ENCODE data around the gene PPIL1. TPM values are rescaled to one million over a fixed set of nuclear protein-coding genes. Genes with fewer than 3 reads are reported as not detected.
A peak's percentile ranks its signal among the peaks of the same experiment; 100 is the strongest.

Gene PPIL1
- 10 to 100 TPM in 2 of 3 donors, 1 to 10 TPM in 1; 7.2 to 14.2 (median 10.5) TPM for total RNA-seq
- long read RNA-seq, donor 1, transcript PPIL1-202 (3 exons, 1,347 nt) = major isoform, 5 of 7 reads
- long read RNA-seq, donor 1, partial matches to known transcripts = 0 of 7 reads
- long read RNA-seq, donor 1, other reads (novel, unspliced or antisense) = 0 of 7 reads
- long read RNA-seq, donor 2, transcript PPIL1-201 (4 exons, 1,739 nt) = major isoform, 9 of 10 reads
- long read RNA-seq, donor 2, partial matches to known transcripts = 1 of 10 reads
- long read RNA-seq, donor 2, other reads (novel, unspliced or antisense) = 0 of 10 reads

- no peaks in the 10 kb centered on the region for H3K36me3 ChIP-seq (ENCODE audit: low read depth)
- peak; percentile 92 for ATAC-seq
- no peak for TF ChIP-seq CTCF (IDR thresholded peaks at IDR 0.05)
- peaks cover 8% of the 10 kb centered on the region for H3K4me1 ChIP-seq (ENCODE audit: low read depth)
- intact Hi-C loops (cut with DNase I, micrococcal nuclease) = no loop called here
- H3K9me3 ChIP-seq = no peaks in the 10 kb centered on the region
- peak; percentile 84 to 87 (median 86) for DNase-seq
- H3K4me3 ChIP-seq = peak within 1 kb of the TSS; percentile 58
Observed at GRCh38 chr6:36874443-36875249, at the start of gene PPIL1. TSS of gene PPIL1 (minus strand) at chr6:36874803. CDS start at chr6:36874772, 31 bp downstream.

- no peaks in the 10 kb centered on the region for H3K36me3 ChIP-seq (ENCODE audit: low read depth)
- peaks cover 11% of the 10 kb centered on the region for H3K4me1 ChIP-seq (ENCODE audit: low read depth)
- DNase-seq (no peak), ATAC-seq (no peak)
- intact Hi-C loops (cut with DNase I, micrococcal nuclease) = no loop called here
- no peak for TF ChIP-seq CTCF (IDR thresholded peaks at IDR 0.05)
- no peak overlapping the region for H3K4me3 ChIP-seq
- no peaks in the 10 kb centered on the region for H3K9me3 ChIP-seq
Observed at GRCh38 chr6:36924131-36924530, 49.5 kb upstream of the PPIL1 start.

GRCh38 chr6:36920546-36920945 is 45.9 kb upstream of the PPIL1 start:
- TF ChIP-seq CTCF (IDR thresholded peaks at IDR 0.05) = no peak
- ATAC-seq = no peak
- Histone ChIP-seq H3K9me3 (no peaks in the 10 kb centered on the region), H3K4me3 (no peak overlapping the region), H3K4me1 (ENCODE audit: low read depth) (no peaks in the 10 kb centered on the region), H3K36me3 (ENCODE audit: low read depth) (no peaks in the 10 kb centered on the region)
- DNase-seq = no peak
- intact Hi-C loops (cut with DNase I, micrococcal nuclease) = no loop called here

GRCh38 chr6:36920049-36920448 is 45.4 kb upstream of the PPIL1 start:
- DNase-seq = no peak
- no peak for TF ChIP-seq CTCF (IDR thresholded peaks at IDR 0.05)
- Histone ChIP-seq H3K4me1 (ENCODE audit: low read depth) (no peaks in the 10 kb centered on the region), H3K9me3 (no peaks in the 10 kb centered on the region), H3K4me3 (no peak overlapping the region), H3K36me3 (ENCODE audit: low read depth) (no peaks in the 10 kb centered on the region)
- peak; percentile 80 for ATAC-seq
- intact Hi-C loops (cut with DNase I, micrococcal nuclease) = no loop called here

GRCh38 chr6:36917541-36918193 is 43.1 kb upstream of the PPIL1 start:
- Histone ChIP-seq H3K4me3 (no peak overlapping the region), H3K9me3 (no peaks in the 10 kb centered on the region), H3K4me1 (ENCODE audit: low read depth) (peaks cover 16% of the 10 kb centered on the region), H3K36me3 (ENCODE audit: low read depth) (no peaks in the 10 kb centered on the region)
- intact Hi-C loops (cut with DNase I, micrococcal nuclease) = no loop called here
- ATAC-seq (no peak), DNase-seq (no peak)
- TF ChIP-seq CTCF (IDR thresholded peaks at IDR 0.05) = no peak
